NCI-H146 (cell line): ENCODE results near the gene TEC.

Experiments used
- DNase-seq: peaks from one replicate; lab custom pipeline; 2025; lab: John Stamatoyannopoulos, UW

The TEC gene

GRCh38 chr4:48163746-48164145 lies 105.9 kb downstream of the TEC start:
- no peak for DNase-seq

- no peak for DNase-seq
These were observed 107.5 kb downstream of the TEC start for GRCh38 chr4:48162162-48162561.

GRCh38 chr4:48157271-48157670 lies 112.4 kb downstream of the TEC start:
- no peak for DNase-seq

GRCh38 chr4:48156423-48156822 lies 113.2 kb downstream of the TEC start:
- DNase-seq, result no peak

- no peak for DNase-seq
These were observed 115.7 kb downstream of the TEC start for GRCh38 chr4:48153791-48154550.

GRCh38 chr4:48152259-48152658 lies 117.4 kb downstream of the TEC start:
- DNase-seq, result no peak

- no peak for DNase-seq
These were observed 119.7 kb downstream of the TEC start for GRCh38 chr4:48149827-48150370.

GRCh38 chr4:48147621-48148020 lies 122.0 kb downstream of the TEC start:
- DNase-seq, result no peak

- peak; percentile 47 for DNase-seq
These were observed 128.6 kb downstream of the TEC start for GRCh38 chr4:48141048-48141447.

GRCh38 chr4:48139691-48140090 lies 129.9 kb downstream of the TEC start:
- DNase-seq, result no peak

- no peak for DNase-seq
These were observed 130.7 kb downstream of the TEC start for GRCh38 chr4:48138936-48139335.

- DNase-seq, result no peak
These were observed 131.1 kb downstream of the TEC start for GRCh38 chr4:48138511-48138910.

- DNase-seq, result no peak
These were observed 131.8 kb downstream of the TEC start for GRCh38 chr4:48137846-48138245.

GRCh38 chr4:48134081-48134480 lies 135.6 kb downstream of the TEC start, which contains the start of gene TXK:
TSS of gene TXK (minus strand) at chr4:48134250. CDS start at chr4:48134170, 80 bp downstream.
- DNase-seq, result no peak

- no peak for DNase-seq
These were observed 136.0 kb downstream of the TEC start for GRCh38 chr4:48133669-48134068.

- DNase-seq, result no peak
These were observed 137.9 kb downstream of the TEC start for GRCh38 chr4:48131736-48132135.

GRCh38 chr4:48130100-48130499 lies 139.5 kb downstream of the TEC start:
- DNase-seq, result no peak

GRCh38 chr4:48129307-48130014 lies 140.2 kb downstream of the TEC start:
- DNase-seq, result no peak

GRCh38 chr4:48127682-48128404 lies 141.8 kb downstream of the TEC start:
- DNase-seq, result peak; percentile 71

GRCh38 chr4:48127231-48127630 lies 142.4 kb downstream of the TEC start:
- DNase-seq, result peak; percentile 11

GRCh38 chr4:48126621-48127020 lies 143.0 kb downstream of the TEC start:
- no peak for DNase-seq

GRCh38 chr4:48124870-48125269 lies 144.8 kb downstream of the TEC start:
- DNase-seq, result no peak

GRCh38 chr4:48122756-48123155 lies 146.9 kb downstream of the TEC start:
- peak; percentile 3 for DNase-seq
